Adrenal gland (tissue), 12 donors: ENCODE data around the gene SFT2D1. TPM values are rescaled to one million over a fixed set of nuclear protein-coding genes. Genes with fewer than 3 reads are reported as not detected.

Experiments used
- DNase-seq, 7 donors: peaks; one replicate each; pipeline ENCODE4 v3.0.0-alpha.2; 2019 to 2020
- H3K27ac ChIP-seq, 5 donors: fragments of 200-600 bp; sonication (generic) in 4 of 5; 1 replicate in 3 of 5; 2 replicates in 2 of 5; pipeline versions ENCODE4 v1.5.1 to v1.8.0; 2016 to 2020; ENCODE audit warnings: mild to moderate bottlenecking in 1 of 5
- H3K27me3 ChIP-seq: fragments of 200-600 bp; 2 replicates; pipeline ENCODE4 v1.8.0; 2021
- H3K36me3 ChIP-seq, 2 donors: fragments of 200-600 bp; replicated peaks in 1 of 2; 1 replicate in 1 of 2; 2 replicates in 1 of 2; pipeline versions ENCODE4 v1.5.1 to v1.8.0; 2018 to 2022
- H3K4me1 ChIP-seq, 2 donors: fragments of 200-600 bp; replicated peaks in 1 of 2; 1 replicate in 1 of 2; 2 replicates in 1 of 2; pipeline versions ENCODE4 v1.5.1 to v1.8.0; 2018 to 2021
- H3K4me3 ChIP-seq, 4 donors: fragments of 200-600 bp; sonication (generic) in 3 of 4; one replicate each; pipeline ENCODE4 v1.5.1; 2016 to 2018
- H3K9me3 ChIP-seq, 3 donors: fragments of 200-600 bp; sonication (generic) in 1 of 3; replicated peaks in 1 of 3; 1 replicate in 2 of 3; 2 replicates in 1 of 3; pipeline versions ENCODE4 v1.5.1 to v1.8.0; 2016 to 2021
- POLR2A ChIP-seq, 2 donors: fragments of 450-650 bp; IDR thresholded peaks; one replicate each; pipeline ENCODE4 v1.6.1; 2017; ENCODE audit warnings: antibody characterized with exemption in 2 of 2, mild to moderate bottlenecking in 2 of 2, moderate library complexity in 1 of 2
- WGBS, 4 donors: extraction: QIAGEN DNeasy Blood & Tissue Kit in 2 of 4; methylation state at CpG; one replicate each; pipeline versions ENCODE4 v1.1.5 to v1.1.7; 2013 to 2017; 5-methylcytosine and 5-hydroxymethylcytosine counted together
- intact Hi-C, 2 donors: fragments of 100-400 bp; cut with DNase I; formaldehyde crosslinking; loops; one replicate each; pipeline versions ENCODE4 v1.14.1 to v1.15.0; 2022 to 2023
- polyA plus RNA-seq, 3 donors: library from polyadenylated mRNA; stranded (reverse); fragments of 200-250 nt in 2 of 3; fragments of 350-450 nt in 1 of 3; fragmentation: Illumina TruSeq in 1 of 3; extraction: RNeasy Lipid Tissue Mini Kit (QIAGEN cat#74804) in 1 of 3; gene quantifications; one replicate each; pipeline ENCODE4 v1.2.3, GENCODE V29; 2013 to 2014
- total RNA-seq, 9 donors: library from RNA; depleted of rRNA in 4 of 9; stranded (reverse); fragments of >200 nt in 4 of 9; fragments of 120-200 nt in 1 of 9; fragmentation: NEBNext Ultra II Directional in 1 of 9; extraction: Animal tissue kit (Norgen Biotek cat#: 25700) in 1 of 9; gene quantifications; one replicate each; pipeline versions ENCODE4 v1.1.0 to v1.2.4, GENCODE V29; 2013 to 2023
- TF ChIP-seq, protein P1 (sequence below), 6 experiments: fragments of 450-650 bp in 4 of 6; fragments of 200-600 bp in 2 of 6; sonication (generic) in 1 of 6; IDR thresholded peaks; 1 replicate in 5 of 6; 2 replicates in 1 of 6; pipeline versions ENCODE4 v1.5.1 to v1.8.0; 2016 to 2021; ENCODE audit warnings: antibody characterized with exemption in 6 of 6, mild to moderate bottlenecking in 2 of 6, moderate library complexity in 1 of 6
- donor health status: healthy with polysubstance abuse.
- donor health status: Bipolar disorder and iron deficiency.
- donor health status: DM: yes; HTN: yes; CAD: no.
- donor health status: DM: no; HTN: no; CAD: no.
- donor health status: DM: no; HTN: no; CAD: no.
- donor health status: DM: yes; HTN: yes; CAD: no.

SFT2D1 gene
- total and polyA plus RNA-seq, 12 donors = 32.6 to 68.0 (median 46.2) TPM

DNA sequence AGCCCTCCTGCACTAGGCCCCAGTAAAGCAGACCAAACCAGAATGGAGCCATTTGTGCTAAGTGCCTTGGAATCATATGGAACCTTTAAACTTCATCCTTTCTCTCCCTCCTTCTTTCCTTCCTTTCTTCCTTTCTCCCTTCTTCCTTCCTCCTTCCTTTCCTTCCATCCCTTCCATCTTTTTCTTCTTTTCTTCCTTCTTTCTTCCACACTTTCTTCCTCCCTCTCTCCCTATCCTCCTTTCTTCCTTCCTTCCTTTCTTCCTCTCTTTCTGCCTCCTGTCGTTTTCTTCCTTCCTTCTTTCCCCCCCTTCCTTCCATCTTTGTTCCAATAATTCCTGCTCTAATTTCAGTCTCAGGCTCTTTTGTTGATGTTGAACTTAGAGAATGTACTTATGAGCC is 11.2 kb upstream of the SFT2D1 start:
- Histone ChIP-seq H3K36me3 (no peaks in the 10 kb centered on the region), H3K9me3 (no peaks in the 10 kb centered on the region), H3K27ac (no peak overlapping the region), H3K27me3 (peaks cover 11% of the 10 kb centered on the region), H3K4me3 (no peak overlapping the region), H3K4me1 (no peaks in the 10 kb centered on the region)
- no peak for DNase-seq
- intact Hi-C loops = no loop called here
- 54 to 79% (median 66%) methylated on average over 1 of the region's 1 CpG for WGBS, 4 donors
- TF ChIP-seq, protein P1, sequence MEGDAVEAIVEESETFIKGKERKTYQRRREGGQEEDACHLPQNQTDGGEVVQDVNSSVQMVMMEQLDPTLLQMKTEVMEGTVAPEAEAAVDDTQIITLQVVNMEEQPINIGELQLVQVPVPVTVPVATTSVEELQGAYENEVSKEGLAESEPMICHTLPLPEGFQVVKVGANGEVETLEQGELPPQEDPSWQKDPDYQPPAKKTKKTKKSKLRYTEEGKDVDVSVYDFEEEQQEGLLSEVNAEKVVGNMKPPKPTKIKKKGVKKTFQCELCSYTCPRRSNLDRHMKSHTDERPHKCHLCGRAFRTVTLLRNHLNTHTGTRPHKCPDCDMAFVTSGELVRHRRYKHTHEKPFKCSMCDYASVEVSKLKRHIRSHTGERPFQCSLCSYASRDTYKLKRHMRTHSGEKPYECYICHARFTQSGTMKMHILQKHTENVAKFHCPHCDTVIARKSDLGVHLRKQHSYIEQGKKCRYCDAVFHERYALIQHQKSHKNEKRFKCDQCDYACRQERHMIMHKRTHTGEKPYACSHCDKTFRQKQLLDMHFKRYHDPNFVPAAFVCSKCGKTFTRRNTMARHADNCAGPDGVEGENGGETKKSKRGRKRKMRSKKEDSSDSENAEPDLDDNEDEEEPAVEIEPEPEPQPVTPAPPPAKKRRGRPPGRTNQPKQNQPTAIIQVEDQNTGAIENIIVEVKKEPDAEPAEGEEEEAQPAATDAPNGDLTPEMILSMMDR (IDR thresholded peaks at IDR 0.05) = no peak
- TF ChIP-seq POLR2A (IDR thresholded peaks at IDR 0.05) = no peak

DNA sequence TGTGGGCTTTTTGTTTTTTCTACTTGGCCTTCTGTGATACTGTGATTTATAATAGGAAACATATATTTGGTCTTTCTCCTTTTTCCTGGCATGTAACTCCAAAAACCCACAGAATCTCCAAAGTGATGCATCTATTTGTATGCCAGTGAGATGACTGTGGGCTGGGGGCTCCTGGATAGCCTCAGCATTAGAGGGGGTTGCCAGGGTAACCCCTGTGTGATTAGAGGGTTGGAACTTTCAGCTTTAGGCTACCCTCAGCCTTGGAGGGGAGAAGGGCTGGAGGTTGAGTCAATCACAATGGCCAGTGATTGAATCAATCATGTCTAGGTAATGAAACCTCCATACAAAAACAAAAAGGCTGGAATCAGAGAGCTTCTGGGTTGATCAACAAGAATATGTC is 10.6 kb upstream of the SFT2D1 start:
- H3K27me3 ChIP-seq = peaks cover 11% of the 10 kb centered on the region
- DNase-seq = no peak
- no peaks in the 10 kb centered on the region for H3K36me3 ChIP-seq
- H3K4me3 ChIP-seq = no peak overlapping the region
- intact Hi-C loops = no loop called here
- H3K27ac ChIP-seq = no peak overlapping the region
- H3K4me1 ChIP-seq = no peaks in the 10 kb centered on the region
- H3K9me3 ChIP-seq = no peaks in the 10 kb centered on the region
- TF ChIP-seq, protein P1 (IDR thresholded peaks at IDR 0.05) = no peak
- TF ChIP-seq POLR2A (IDR thresholded peaks at IDR 0.05) = no peak

DNA sequence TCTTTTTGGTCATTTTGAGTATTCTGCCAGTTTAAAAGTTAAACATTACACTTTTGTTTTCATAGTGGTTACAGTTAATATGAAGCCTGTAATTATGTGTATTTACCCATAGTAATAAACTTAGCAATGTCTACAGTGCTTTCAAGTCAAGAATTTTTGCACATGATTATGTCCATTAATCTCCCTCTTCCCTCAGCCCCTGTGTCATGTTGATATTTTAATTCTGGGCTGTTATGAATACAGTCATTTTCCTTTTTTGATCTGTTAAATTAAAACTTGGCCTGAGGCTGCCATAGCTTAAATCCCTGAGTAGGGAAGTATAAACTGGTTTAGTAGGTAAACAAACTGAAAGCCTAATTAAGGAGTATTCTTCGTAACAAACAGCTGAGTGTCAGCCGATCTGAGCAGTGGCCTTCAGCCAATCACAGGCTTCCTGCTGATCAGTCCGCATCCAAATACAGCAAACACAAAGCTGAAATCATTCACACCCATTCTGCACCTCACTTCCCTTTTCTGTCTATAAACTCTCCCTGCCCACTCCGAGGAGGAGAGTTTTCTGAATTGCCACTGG is 9.5 kb upstream of the SFT2D1 start:
- WGBS, 4 donors = 20 to 30% (median 28%) methylated on average over 4 of the region's 4 CpGs
- TF ChIP-seq, protein P1 (IDR thresholded peaks at IDR 0.05) = no peak
- TF ChIP-seq POLR2A (IDR thresholded peaks at IDR 0.05) = no peak
- no peak overlapping the region for H3K27ac ChIP-seq
- peaks cover 11% of the 10 kb centered on the region for H3K27me3 ChIP-seq
- H3K4me3 ChIP-seq = no peak overlapping the region
- peak in 1 of 7 donors; percentile 25 for DNase-seq
- H3K36me3 ChIP-seq = no peaks in the 10 kb centered on the region
- H3K9me3 ChIP-seq = no peaks in the 10 kb centered on the region
- intact Hi-C loops = no loop called here
- H3K4me1 ChIP-seq = no peaks in the 10 kb centered on the region

DNA sequence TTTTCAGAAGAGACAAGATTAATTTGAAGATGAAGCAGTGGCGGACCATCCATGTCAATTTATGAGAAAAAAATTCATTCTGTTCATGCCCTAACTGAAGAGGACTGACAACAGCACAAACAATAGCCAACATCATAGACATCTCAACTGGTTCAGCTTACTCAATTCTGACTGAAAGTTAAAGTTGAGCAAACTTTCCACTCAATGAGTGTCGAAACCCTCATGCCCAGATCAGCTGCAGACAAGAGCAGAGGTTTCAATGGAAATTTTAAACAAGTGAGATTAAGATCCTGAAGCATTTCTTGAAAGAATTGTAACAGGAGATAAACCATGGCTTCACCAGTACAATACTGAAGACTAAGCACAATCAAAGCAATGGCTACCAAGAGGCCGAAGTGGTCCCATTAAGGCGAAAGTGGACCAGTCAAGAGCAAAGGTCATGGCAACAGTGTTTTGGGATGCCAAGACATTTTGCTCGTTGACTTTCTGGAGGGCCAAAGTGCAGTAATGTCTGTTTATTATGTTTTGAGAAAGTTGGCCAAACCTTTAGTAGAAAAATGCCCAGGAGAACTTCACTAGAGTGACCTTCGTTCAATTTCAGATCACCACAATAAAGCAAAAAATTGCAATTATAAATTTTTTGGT is 6.1 kb upstream of the SFT2D1 start:
- Histone ChIP-seq H3K36me3 (no peaks in the 10 kb centered on the region), H3K4me3 (no peak overlapping the region), H3K27ac (no peak overlapping the region), H3K27me3 (no peaks in the 10 kb centered on the region), H3K9me3 (no peaks in the 10 kb centered on the region), H3K4me1 (no peaks in the 10 kb centered on the region)
- no peak for TF ChIP-seq POLR2A (IDR thresholded peaks at IDR 0.05)
- TF ChIP-seq, protein P1 (IDR thresholded peaks at IDR 0.05) = no peak
- intact Hi-C loops = no loop called here
- 82 to 87% (median 84%) methylated on average over 6 of the region's 6 CpGs for WGBS, 4 donors
- DNase-seq = no peak
